Upper lobe of left lung (tissue), 6 donors: Measurements from ENCODE around the gene SLC16A3. TPM values are rescaled to one million over a fixed set of nuclear protein-coding genes. Genes with fewer than 3 reads are reported as not detected.
"Not testable (repeated sequence)": the region's sequence is repeated elsewhere in the genome, so short reads cannot be mapped to it uniquely, and the experiment has no call there.

ENCODE experiments used
- ATAC-seq, 2 donors: fragments of 200-7000 bp; cut with Tn5 transposase; one replicate each; pipeline ENCODE4 v1.9.1; 2022; ENCODE audit warnings: mild to moderate bottlenecking in 2 of 2, moderate library complexity in 2 of 2; ENCODE audit not compliant: low FRiP score in 2 of 2
- DNase-seq, 2 donors: peaks; one replicate each; pipeline ENCODE4 v3.0.0-alpha.2; 2019 to 2020
- H3K27ac ChIP-seq, 4 donors: fragments of 200-600 bp; sonication (generic); one replicate each; pipeline ENCODE4 v1.5.1; 2016 to 2019
- H3K27me3 ChIP-seq, 4 donors: fragments of 200-600 bp; sonication (generic); one replicate each; pipeline ENCODE4 v1.5.1; 2017 to 2019
- H3K36me3 ChIP-seq, 4 donors: fragments of 200-600 bp; sonication (generic); one replicate each; pipeline ENCODE4 v1.5.1; 2016 to 2019
- H3K4me1 ChIP-seq, 4 donors: fragments of 200-600 bp; sonication (generic); one replicate each; pipeline ENCODE4 v1.5.1; 2018 to 2019
- H3K4me3 ChIP-seq, 4 donors: fragments of 200-600 bp; sonication (generic); one replicate each; pipeline ENCODE4 v1.5.1; 2017 to 2019; ENCODE audit warnings: mild to moderate bottlenecking in 2 of 4, moderate library complexity in 1 of 4
- H3K9me3 ChIP-seq, 4 donors: fragments of 200-600 bp; sonication (generic); one replicate each; pipeline ENCODE4 v1.5.1; 2018 to 2019
- CTCF ChIP-seq, 6 experiments: fragments of 450-650 bp in 4 of 6; fragments of 200-600 bp in 2 of 6; sonication (generic) in 2 of 6; IDR thresholded peaks; one replicate each; pipeline ENCODE4 v1.5.1; 2016 to 2019; ENCODE audit warnings: antibody characterized with exemption in 6 of 6
- EP300 ChIP-seq, 4 donors: sonication (generic); formaldehyde crosslinking; IDR thresholded peaks; one replicate each; pipeline ENCODE4 v1.5.1; 2017; ENCODE audit warnings: antibody characterized with exemption in 4 of 4, control low read depth in 2 of 4
- POLR2A ChIP-seq, 4 donors: fragments of 450-650 bp; IDR thresholded peaks; one replicate each; pipeline ENCODE4 v1.5.1; 2016 to 2017; ENCODE audit warnings: antibody characterized with exemption in 4 of 4, mild to moderate bottlenecking in 2 of 4
- POLR2AphosphoS5 ChIP-seq, 2 donors: sonication (generic); formaldehyde crosslinking; IDR thresholded peaks; one replicate each; pipeline ENCODE4 v1.5.1; 2017; ENCODE audit warnings: antibody characterized with exemption in 2 of 2
- WGBS, 2 donors: methylation state at CpG; one replicate each; pipeline ENCODE4 v1.1.5; 2017 to 2018; 5-methylcytosine and 5-hydroxymethylcytosine counted together
- total RNA-seq, 6 donors: library from RNA; depleted of rRNA in 4 of 6; stranded (reverse); fragments of >200 nt in 4 of 6; gene quantifications; one replicate each; pipeline versions ENCODE4 v1.1.0 to v1.2.1, GENCODE V29; 2016 to 2021
- donor health status: DM: no; HTN: no; CAD: no; lungs with moderate emphysema.
- donor health status: DM: no; HTN: yes; CAD: no; lungs with severe emphysema.

Gene SLC16A3
- total RNA-seq, 6 donors from 2014 or later: 33.5 to 134 (median 102) TPM

GRCh38 chr17:82249896-82250581 lies 21.2 kb downstream of the SLC16A3 start:
- Histone ChIP-seq H3K27ac (no peak overlapping the region), H3K36me3 (peaks cover 79 to 100% (median 93%) of the 10 kb centered on the region in 4 donors), H3K27me3 (no peaks in the 10 kb centered on the region), H3K9me3 (no peaks in the 10 kb centered on the region), H3K4me1 (peaks cover 14 to 20% (median 16%) of the 10 kb centered on the region in 4 donors), H3K4me3 (no peak overlapping the region)
- ATAC-seq (no peak), DNase-seq (peak in 1 of 2 donors; percentile 76)
- no peak for TF ChIP-seq POLR2AphosphoS5 (IDR thresholded peaks at IDR 0.05)
- TF ChIP-seq EP300 (IDR thresholded peaks at IDR 0.05): no peak
- TF ChIP-seq POLR2A (IDR thresholded peaks at IDR 0.05): no peak
- no peak for TF ChIP-seq CTCF (IDR thresholded peaks at IDR 0.05)
- 92% methylated on average over 27 to 28 of the region's 33 CpGs for WGBS, 2 donors

GRCh38 chr17:82250868-82251500 lies 22.1 kb downstream of the SLC16A3 start:
- H3K27ac ChIP-seq: no peak overlapping the region
- DNase-seq: peak in 1 of 2 donors; percentile 43
- TF ChIP-seq POLR2AphosphoS5 (IDR thresholded peaks at IDR 0.05) (no peak), EP300 (IDR thresholded peaks at IDR 0.05) (no peak), POLR2A (IDR thresholded peaks at IDR 0.05) (no peak), CTCF (IDR thresholded peaks at IDR 0.05) (no peak)

GRCh38 chr17:82252511-82253178 lies 23.8 kb downstream of the SLC16A3 start:
- H3K4me1 ChIP-seq: peaks cover 0 to 4% (median 1%) of the 10 kb centered on the region in 4 donors
- H3K27ac ChIP-seq: no peak overlapping the region
- H3K4me3 ChIP-seq: no peak overlapping the region
- H3K27me3 ChIP-seq: no peaks in the 10 kb centered on the region
- TF ChIP-seq POLR2AphosphoS5 (IDR thresholded peaks at IDR 0.05) (no peak), CTCF (IDR thresholded peaks at IDR 0.05) (no peak), EP300 (IDR thresholded peaks at IDR 0.05) (no peak), POLR2A (IDR thresholded peaks at IDR 0.05) (no peak)
- peaks cover 75 to 97% (median 90%) of the 10 kb centered on the region in 4 donors for H3K36me3 ChIP-seq
- WGBS, 2 donors: 92 to 96% methylated on average over 13 to 28 of the region's 28 CpGs
- no peaks in the 10 kb centered on the region for H3K9me3 ChIP-seq
- DNase-seq (peak in 1 of 2 donors; percentile 56), ATAC-seq (no peak)

More at GRCh38 chr17:82250868-82251500, 22.1 kb downstream of the SLC16A3 start:
- H3K9me3 ChIP-seq: no peaks in the 10 kb centered on the region
- peaks cover 76 to 100% (median 92%) of the 10 kb centered on the region in 4 donors for H3K36me3 ChIP-seq
- no peaks in the 10 kb centered on the region for H3K27me3 ChIP-seq
- H3K4me3 ChIP-seq: no peak overlapping the region
- no peak for ATAC-seq
- WGBS, 2 donors: 93 to 95% methylated on average over 21 to 23 of the region's 25 CpGs
- H3K4me1 ChIP-seq: peaks cover 14 to 20% (median 16%) of the 10 kb centered on the region in 4 donors

- ATAC-seq (no peak), DNase-seq (no peak)
- 96 to 98% methylated on average over 10 to 12 of the region's 12 CpGs for WGBS, 2 donors
- Histone ChIP-seq H3K9me3 (no peaks in the 10 kb centered on the region), H3K4me1 (no peaks in the 10 kb centered on the region), H3K4me3 (no peak overlapping the region), H3K27me3 (no peaks in the 10 kb centered on the region), H3K27ac (no peak overlapping the region), H3K36me3 (peaks cover 70 to 95% (median 88%) of the 10 kb centered on the region in 4 donors)
- TF ChIP-seq POLR2A (IDR thresholded peaks at IDR 0.05) (no peak), CTCF (IDR thresholded peaks at IDR 0.05) (no peak), POLR2AphosphoS5 (IDR thresholded peaks at IDR 0.05) (no peak), EP300 (IDR thresholded peaks at IDR 0.05) (no peak)
Observed at GRCh38 chr17:82253179-82253544, 24.3 kb downstream of the SLC16A3 start.

- H3K27ac ChIP-seq, H3K27me3 ChIP-seq, H3K9me3 ChIP-seq, ATAC-seq, H3K4me3 ChIP-seq, H3K4me1 ChIP-seq: not testable (repeated sequence)
- peak in 1 of 2 donors; percentile 78 for DNase-seq
- 95 to 98% methylated on average over 7 to 14 of the region's 39 CpGs for WGBS, 2 donors
- H3K36me3 ChIP-seq: peaks cover 60 to 95% (median 86%) of the 10 kb centered on the region in 4 donors
Observed at GRCh38 chr17:82254096-82254495, 25.3 kb downstream of the SLC16A3 start.

- peaks cover 60 to 95% (median 85%) of the 10 kb centered on the region in 4 donors for H3K36me3 ChIP-seq
- H3K4me3 ChIP-seq, H3K4me1 ChIP-seq, H3K9me3 ChIP-seq, H3K27me3 ChIP-seq, ATAC-seq, H3K27ac ChIP-seq: not testable (repeated sequence)
- peak in 1 of 2 donors; percentile 73 for DNase-seq
- WGBS, 2 donors: 80 to 96% methylated on average over 3 to 31 of the region's 33 CpGs
Observed at GRCh38 chr17:82254746-82255145, 25.9 kb downstream of the SLC16A3 start.
